ENCODE measurements around the gene EPB41L4B.

The EPB41L4B gene

GRCh38 chr9:109283012-109283411 lies 37.8 kb downstream of the EPB41L4B start:
- no peak overlapping the region for H3K4me3 ChIP-seq (ENCODE audit: low read depth, low read length)
- no peak for TF ChIP-seq CTCF (IDR thresholded peaks at IDR 0.05; ENCODE audit: low read depth, low read length, missing control alignments)
- in situ Hi-C loops (cut with HindIII; ENCODE audit: low sequenced_read_pairs): no loop called here
- DNase-seq (ENCODE audit: low read depth): no peak

- TF ChIP-seq CTCF (IDR thresholded peaks at IDR 0.05; ENCODE audit: low read depth, low read length, missing control alignments): no peak
- in situ Hi-C loops (cut with HindIII; ENCODE audit: low sequenced_read_pairs): no loop called here
- no peak overlapping the region for H3K4me3 ChIP-seq (ENCODE audit: low read depth, low read length)
- no peak for DNase-seq (ENCODE audit: low read depth)
Measured at GRCh38 chr9:109282302-109282701, 38.6 kb downstream of the EPB41L4B start.

GRCh38 chr9:109281518-109281917 lies 39.3 kb downstream of the EPB41L4B start:
- no peak for TF ChIP-seq CTCF (IDR thresholded peaks at IDR 0.05; ENCODE audit: low read depth, low read length, missing control alignments)
- no peak for DNase-seq (ENCODE audit: low read depth)
- in situ Hi-C loops (cut with HindIII; ENCODE audit: low sequenced_read_pairs): no loop called here
- H3K4me3 ChIP-seq (ENCODE audit: low read depth, low read length): no peak overlapping the region

- DNase-seq (ENCODE audit: low read depth): no peak
- in situ Hi-C loops (cut with HindIII; ENCODE audit: low sequenced_read_pairs): no loop called here
- TF ChIP-seq CTCF (IDR thresholded peaks at IDR 0.05; ENCODE audit: low read depth, low read length, missing control alignments): no peak
- H3K4me3 ChIP-seq (ENCODE audit: low read depth, low read length): no peak overlapping the region
Measured at GRCh38 chr9:109278848-109279247, 42.0 kb downstream of the EPB41L4B start.

- in situ Hi-C loops (cut with HindIII; ENCODE audit: low sequenced_read_pairs): no loop called here
- no peak for TF ChIP-seq CTCF (IDR thresholded peaks at IDR 0.05; ENCODE audit: low read depth, low read length, missing control alignments)
- DNase-seq (ENCODE audit: low read depth): no peak
- H3K4me3 ChIP-seq (ENCODE audit: low read depth, low read length): no peak overlapping the region
Measured at GRCh38 chr9:109278216-109278615, 42.6 kb downstream of the EPB41L4B start.

GRCh38 chr9:109277451-109277850 lies 43.4 kb downstream of the EPB41L4B start:
- in situ Hi-C loops (cut with HindIII; ENCODE audit: low sequenced_read_pairs): no loop called here
- no peak for DNase-seq (ENCODE audit: low read depth)
- TF ChIP-seq CTCF (IDR thresholded peaks at IDR 0.05; ENCODE audit: low read depth, low read length, missing control alignments): no peak
- no peak overlapping the region for H3K4me3 ChIP-seq (ENCODE audit: low read depth, low read length)

Measured in astrocyte of the cerebellum (primary cell).